GM19452 (cell line): ENCODE data around the gene FAM32A.
"Not testable (repeated sequence)": the region's sequence is repeated elsewhere in the genome, so short reads cannot be mapped to it uniquely, and the experiment has no call there.

Source experiments
- ATAC-seq: cut with Tn5 transposase; IDR thresholded peaks from one replicate; pipeline ENCODE4 v1.9.1; 2021; ENCODE audit not compliant: unreplicated experiment

The FAM32A gene

DNA sequence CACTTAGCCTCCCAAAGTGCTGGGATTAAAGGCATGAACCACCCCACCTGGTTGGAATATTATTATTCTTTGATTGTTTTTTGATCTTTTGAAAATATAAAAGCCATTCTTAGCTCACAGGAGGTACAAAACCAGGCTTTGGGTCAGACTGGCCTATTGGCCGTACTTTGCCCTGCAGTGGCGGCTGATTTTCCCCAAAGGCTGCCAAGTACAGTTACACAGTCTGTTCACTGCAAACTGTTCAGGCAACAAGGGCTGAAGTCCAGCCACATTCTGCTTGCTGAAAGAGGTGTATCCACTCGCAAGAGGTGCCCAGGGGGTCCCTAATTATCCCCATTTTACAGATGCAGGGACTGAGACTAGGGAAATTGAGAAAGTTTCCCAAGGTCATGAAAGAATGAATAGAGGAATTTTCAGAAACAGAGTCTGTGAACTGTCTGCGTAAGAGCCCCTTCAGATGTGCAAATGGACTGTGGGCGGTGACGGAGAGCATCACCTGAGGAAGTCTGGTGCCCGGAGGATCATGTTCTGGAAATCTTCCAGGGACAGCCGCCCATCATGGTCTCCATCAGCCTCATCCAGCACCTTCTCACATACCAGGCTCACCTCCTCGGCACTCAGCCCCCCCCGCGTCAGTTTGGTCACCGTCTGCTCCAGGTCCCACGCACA is 20.9 kb upstream of the FAM32A start:
- ATAC-seq = no peak

DNA sequence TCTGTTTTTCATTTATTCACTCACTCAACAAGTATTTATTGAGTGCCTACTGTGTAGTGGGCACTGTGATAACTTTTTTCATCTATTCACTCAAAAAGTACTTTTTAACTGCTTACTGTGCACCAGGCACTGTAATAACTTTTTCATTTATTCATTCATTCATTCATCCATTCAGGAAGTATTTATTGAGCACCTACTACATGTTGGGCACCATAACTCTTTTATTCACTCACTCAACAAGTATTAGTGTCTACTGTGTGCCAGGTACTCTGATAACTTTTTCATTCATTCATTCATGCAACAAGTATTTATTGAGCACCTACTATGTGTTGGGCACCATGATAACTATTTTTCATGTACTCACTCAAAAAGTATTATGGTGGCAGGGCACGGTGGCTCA is 18.8 kb upstream of the FAM32A start:
- no peak for ATAC-seq

DNA sequence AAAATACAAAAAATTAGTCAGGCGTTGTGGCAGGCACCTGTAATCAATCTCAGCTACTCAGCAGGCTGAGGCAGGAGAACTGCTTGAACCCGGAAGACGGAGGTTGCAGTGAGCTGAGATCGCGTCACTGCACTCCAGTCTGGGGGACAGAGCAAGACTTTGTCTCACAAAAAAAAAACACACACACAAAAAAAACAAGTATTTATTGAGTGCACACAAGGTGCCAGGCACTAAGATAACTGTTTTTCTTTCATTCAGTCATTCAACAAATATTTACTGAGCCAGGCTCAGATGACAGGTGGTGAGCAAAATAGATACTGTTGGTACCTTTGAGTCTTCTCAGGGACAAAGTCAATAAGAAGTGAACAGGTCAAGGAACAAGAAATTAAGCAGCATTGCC is 18.2 kb upstream of the FAM32A start:
- no peak for ATAC-seq

DNA sequence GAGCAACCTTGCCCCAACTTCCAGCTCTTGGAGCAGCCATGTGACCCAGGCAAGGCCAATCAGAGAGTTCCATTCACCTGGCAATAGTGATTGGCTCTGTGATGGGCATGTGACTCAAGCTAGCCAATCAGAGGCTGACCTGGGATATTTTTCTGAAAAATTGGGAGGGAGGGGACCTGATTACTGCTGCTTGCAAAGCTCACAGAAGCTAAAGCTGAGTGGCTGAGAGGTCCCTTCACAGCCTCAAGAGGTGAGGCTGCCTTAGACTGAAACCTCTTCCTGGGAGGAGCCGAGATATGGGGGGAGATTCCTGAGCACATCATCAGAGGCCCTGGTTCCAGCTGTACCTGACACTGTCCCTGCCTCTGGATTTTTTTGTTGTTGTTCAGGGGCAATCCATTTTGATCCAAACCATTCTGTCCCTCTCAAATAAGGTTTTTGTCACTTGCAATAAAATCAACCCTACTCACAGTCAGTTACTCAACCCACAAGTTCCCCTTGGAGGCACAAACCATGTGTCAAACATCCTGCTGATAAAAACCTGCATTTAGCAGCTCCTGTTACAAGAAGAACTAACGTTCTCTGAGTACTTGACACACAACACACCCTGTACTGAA is 16.6 kb upstream of the FAM32A start:
- no peak for ATAC-seq

DNA sequence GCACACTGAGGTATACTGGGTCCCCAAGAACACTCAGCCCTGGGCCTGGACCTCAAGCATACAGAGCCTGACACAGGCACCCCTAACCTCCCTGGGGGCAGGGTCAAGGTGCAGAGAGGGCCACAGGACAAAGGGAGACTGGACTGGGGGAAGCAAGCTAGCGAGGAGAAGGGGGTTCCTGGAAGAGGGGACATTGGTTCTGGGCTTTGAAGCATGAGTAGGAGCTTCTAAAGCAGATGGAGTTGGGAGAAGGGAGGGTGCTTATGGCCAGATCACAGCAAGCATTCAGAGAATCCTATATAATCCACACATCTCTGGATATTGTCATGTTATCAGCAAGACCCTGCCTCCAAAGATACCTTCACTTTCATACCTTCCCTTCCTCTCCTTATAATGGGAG is 15.1 kb upstream of the FAM32A start:
- no peak for ATAC-seq

DNA sequence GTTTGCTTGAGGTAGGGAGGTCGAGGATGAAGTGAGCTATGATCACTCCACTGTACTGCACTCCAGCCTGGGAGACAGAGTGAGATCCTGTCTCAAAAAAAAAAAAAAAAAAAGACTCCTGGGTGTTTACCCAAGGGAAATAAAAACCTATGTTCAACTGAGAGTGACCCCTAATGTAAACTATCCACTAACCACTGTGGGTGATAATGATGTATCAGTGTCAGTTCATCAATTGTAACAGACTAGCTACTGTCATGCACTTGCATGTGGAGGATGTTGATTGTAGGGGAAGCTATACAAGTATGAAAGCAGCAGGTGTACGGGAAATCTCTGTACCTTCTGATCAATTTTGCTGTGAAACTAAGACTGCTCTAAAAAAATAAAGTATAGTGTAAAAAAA is 9.3 kb upstream of the FAM32A start:
- ATAC-seq = no peak

DNA sequence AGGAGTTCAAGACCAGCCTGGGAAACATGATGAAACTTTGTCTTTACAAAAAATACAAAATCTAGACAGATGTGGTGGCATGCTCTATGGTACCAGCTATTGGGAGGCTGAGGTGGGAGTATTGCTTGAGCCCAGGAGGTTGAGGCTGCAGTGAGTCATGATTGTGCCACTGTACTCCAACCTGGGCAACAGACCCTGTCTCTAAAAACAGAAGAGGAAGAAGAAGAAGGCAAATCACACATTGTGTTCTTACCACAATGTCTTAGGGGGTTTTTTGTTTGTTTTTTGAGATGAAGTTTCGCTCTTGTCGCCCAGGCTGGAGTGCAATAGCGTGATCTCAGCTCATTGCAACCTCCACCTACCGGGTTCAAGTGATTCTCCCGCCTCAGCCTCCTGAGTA is 6.3 kb upstream of the FAM32A start:
- not testable (repeated sequence) for ATAC-seq

DNA sequence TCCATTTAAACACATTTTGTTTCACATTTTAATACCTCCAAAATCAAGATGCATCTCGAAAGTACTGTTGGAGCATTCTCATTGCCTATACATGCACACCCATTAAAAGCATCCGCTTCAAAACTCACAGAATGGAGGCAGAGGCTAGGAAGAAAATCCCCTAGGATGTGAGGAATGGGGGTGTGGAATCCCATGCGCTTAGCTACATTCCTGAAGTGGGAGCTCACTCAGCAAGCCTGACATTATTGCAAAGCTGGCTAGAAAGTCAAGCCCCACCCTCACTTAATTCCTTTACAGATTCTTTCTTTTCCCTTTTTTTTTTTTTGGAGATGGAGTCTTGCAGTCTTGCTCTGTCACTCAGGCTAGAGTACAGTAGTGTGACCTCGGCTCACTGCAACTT is 4.6 kb upstream of the FAM32A start:
- no peak for ATAC-seq

DNA sequence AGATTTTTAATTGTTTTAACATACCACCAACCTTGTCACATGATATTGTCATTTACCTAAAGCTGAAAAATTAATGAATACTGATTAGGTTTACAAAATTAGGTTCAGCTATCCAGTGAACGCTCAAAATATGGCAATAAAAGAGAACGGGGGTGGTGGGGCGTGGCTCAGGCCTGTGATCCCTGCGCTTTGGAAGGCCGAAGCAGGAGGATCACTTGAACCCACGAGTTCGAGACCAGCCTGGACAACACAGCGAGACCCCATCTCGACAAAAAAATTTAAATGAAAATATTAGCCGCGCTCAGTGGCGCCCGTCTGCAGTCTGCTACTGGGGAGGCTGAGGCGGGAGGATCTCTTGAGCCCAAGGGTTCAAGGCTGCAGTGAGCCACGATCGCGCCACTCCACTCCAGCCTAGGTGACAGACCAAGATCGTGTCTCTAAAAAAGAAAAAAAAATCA is 516 bp upstream of the FAM32A start:
- no peak for ATAC-seq

DNA sequence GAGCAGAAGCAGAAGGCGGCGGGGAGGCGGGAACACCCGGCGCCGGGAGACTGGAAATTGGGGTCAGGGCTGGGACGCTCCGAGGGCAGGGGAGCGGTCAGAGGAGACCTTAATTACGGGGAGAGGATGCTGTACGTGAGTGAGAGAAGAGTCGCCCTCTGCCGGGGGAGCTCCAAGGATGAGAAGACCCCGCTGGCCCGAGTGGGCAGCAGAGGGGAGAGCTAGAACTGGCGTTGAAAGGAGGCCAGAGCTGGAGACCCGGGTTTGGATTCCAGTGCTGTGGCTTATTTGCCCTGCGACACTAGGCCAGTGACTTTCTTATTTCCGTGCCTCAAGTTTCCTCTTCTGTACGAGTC is 536 bp downstream of the FAM32A start:
- no peak for ATAC-seq

DNA sequence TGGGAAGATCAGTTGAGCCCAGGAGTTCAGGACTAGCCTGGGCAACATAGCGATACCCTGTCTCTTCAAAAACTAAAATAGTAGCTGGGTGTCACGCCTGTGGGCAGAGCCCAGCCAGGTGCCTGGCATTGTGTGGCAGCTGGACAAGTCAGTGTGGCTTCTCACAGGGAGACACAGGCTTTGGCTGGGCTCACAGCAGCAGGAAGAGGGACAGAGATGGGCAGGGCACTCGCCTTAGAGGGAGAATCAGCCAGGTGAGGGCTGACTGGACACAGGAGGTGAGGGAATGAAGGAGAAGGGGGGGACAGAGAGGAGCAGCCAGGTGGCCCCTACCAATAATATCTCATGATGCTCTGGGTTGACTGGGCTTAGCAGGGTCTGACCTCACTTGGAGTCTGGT is 3.3 kb downstream of the FAM32A start:
- no peak for ATAC-seq

DNA sequence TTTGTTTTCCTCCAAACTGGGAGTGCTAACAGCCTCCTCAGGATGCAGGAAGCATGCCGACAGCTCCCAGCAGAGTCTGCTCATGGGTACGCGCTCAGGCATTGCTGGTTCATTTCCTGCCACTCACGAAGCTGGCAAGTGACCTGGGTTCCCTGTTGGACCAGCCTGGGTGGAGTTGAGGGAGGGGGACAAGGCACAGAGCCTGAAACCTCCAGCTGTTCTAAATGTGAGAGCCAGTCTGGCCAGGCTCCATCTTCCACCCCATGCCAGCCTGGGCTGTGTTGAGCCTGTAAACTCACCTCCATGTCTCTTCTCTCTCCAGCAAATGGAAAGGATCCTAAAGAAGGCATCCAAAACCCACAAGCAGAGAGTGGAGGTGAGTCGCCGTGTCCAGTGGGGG is 5.0 kb downstream of the FAM32A start:
- no peak for ATAC-seq

DNA sequence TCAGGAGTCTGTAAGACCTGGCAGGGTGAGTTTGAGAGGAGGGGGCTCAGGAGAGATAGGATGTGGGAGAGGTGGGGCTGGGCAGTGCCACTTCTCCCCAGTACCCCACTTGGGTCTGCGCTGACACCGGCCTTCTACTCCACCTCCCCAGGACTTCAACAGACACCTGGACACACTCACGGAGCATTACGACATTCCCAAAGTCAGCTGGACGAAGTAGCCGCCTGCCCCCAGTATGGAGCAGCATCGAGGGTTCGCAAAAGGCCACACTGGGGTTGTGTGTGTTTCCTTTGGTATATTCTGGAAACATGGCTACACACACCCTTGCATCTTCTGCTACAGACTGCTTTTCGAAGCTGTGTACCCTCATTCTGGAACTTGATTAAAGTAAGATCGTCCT is 5.5 kb downstream of the FAM32A start:
- no peak for ATAC-seq

DNA sequence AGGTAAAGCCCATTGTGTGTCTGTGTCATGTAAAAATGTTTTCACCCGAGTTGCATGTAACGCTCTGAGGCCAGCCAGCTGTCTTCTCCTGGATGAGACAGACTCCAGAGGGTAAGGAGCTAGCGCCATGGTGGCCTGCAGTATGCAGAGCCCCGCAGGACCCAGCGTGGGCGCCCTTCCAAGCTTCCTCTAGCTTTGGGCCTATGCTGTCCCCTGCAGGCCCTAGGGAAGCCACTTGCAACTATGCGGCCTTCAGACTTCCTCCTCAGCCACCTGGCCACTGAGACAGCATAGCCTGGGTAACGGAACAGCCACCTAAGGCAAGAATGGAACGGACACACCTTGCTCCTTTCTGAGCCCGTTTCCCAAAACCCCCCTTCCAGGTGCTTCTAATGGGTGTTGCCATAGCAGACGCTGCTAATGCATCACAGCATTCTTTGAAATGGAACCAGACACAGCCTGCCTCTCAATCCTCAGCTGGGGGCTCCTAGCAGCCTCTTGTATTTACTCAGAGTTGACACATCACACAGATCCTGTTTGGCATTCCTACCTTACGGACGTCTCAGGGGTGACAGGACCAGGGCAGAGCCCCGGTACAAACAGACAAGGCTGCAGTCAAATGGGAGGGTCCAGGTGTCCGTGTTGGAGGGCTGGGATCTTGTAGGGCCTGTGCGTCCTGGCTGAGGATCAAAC is 6.2 kb downstream of the FAM32A start:
- ATAC-seq = no peak

DNA sequence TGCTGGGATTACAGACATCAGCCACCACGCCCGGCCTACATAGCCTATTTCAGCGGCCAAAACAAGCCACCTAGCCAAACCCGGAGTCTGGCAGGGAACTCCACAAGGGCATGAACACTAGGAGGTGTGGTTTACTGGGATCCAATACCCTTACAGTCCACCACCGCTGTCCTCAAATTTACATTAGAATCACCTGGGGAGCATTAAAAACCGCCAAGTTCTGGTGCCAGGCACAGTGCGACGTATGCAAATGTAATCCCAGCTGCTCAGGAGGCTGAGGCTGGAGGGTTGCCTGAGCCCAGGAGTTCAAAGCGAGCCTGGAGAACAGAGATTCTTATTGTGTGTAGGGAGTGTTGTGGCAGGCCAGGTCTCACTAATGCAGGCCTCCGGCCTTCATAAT is 8.3 kb downstream of the FAM32A start:
- ATAC-seq = no peak

DNA sequence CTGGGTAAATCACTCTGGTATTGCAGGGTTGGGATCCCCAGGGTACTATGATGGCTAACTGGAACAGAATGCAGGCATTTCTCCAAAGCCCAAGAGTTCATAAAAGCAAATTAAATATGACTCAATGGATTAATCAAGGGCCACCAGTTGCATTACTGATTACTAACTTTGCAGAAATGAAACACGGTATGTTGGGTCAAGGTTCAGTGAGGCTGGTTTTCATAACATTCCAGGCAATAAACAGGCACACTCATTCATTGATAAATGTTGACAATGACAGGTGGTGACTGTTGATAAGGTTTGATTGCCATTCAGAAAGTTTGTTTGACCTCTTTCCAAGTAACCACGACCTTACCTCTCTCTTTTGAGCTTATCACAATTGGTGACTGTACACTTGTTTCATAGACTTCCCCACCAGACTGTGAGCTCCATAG is 12.0 kb downstream of the FAM32A start:
- no peak for ATAC-seq

DNA sequence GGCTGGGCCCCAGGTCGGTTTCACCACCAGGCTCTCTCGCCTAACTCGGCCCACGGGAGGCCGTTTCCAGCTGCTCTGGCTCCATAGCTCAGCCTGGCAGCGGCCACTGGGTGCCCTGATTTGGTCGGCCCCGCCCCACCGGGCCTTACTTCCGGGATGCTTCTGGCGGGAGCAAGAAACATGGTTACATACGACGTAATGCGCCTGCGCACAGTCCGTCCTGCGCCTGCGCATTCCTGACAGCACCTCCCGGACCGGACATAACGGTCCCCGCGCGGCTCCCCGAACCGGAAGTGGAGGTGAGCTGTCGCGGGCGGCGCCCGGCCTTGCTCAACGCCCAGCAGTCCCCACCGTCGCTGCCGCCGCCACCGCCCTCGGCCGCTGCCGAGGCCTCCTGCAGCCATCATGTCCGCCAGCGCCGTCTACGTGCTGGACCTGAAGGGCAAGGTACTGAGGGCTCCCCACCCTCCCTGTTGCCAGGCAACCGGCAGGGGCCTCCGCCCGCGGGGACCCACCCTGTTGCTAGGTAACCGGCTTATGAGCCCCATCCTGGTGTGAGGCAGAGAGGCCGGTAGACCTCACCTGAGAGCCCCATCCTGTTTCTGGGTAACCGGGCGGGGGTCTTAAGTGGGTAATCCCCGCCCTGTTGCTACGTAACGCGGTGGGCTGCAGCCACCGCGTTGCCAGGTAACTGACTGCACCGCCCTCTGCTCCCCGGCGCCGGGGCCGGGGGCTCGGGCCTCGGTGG is 12.6 kb downstream of the FAM32A start, which contains the start of gene AP1M1:
Gene AP1M1 (plus strand): TSS at position 290 of the 748 bp plus-strand sequence. CDS start 116 bp downstream, at position 406.
- ATAC-seq = peak; percentile 88

DNA sequence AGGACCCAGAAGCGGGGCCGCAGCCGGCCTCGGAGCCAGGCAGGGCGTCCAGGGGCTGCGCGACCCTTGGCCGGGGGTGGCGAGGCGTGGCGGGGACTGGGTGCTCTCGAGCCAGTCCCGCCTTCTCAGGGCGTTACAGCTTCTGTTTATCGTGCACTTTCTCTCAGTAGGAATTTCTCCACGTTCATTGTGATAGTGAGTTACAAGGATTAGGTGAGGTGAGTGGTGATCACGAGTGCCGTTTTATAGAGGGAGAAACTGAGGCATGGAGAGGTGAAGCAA is 13.1 kb downstream of the FAM32A start:
- ATAC-seq = no peak

DNA sequence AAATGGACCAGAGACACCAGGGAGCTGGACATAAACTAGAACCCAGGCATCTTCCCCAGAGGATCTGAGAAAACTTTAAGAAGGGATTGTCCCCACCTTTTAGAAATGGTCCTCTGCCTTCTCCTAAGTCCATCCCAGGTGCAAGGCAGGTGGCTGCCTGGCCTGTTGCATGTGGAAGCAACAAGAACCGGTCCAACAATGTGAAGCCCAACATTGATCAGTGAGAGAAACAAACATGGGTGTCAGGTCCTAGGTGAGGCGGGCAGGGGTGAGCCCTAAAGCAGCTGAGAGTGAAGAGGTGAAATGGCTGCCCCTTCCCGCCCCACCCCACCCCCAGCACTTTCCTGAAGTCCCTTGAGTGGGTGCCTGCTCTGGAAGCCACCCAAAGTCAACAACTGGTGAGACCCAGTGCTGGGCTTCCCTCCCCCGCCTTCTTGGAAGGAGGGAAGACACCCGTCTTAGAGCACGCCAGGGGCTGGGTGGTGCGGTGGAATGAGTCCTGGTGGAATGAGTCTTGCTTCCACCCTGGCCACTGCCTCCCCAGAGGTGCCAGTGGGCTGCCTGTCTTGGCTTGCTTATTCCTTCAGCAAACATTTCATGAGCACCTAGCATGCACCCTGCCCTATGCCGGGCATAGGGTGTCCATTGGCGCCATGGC is 14.2 kb downstream of the FAM32A start:
- no peak for ATAC-seq

DNA sequence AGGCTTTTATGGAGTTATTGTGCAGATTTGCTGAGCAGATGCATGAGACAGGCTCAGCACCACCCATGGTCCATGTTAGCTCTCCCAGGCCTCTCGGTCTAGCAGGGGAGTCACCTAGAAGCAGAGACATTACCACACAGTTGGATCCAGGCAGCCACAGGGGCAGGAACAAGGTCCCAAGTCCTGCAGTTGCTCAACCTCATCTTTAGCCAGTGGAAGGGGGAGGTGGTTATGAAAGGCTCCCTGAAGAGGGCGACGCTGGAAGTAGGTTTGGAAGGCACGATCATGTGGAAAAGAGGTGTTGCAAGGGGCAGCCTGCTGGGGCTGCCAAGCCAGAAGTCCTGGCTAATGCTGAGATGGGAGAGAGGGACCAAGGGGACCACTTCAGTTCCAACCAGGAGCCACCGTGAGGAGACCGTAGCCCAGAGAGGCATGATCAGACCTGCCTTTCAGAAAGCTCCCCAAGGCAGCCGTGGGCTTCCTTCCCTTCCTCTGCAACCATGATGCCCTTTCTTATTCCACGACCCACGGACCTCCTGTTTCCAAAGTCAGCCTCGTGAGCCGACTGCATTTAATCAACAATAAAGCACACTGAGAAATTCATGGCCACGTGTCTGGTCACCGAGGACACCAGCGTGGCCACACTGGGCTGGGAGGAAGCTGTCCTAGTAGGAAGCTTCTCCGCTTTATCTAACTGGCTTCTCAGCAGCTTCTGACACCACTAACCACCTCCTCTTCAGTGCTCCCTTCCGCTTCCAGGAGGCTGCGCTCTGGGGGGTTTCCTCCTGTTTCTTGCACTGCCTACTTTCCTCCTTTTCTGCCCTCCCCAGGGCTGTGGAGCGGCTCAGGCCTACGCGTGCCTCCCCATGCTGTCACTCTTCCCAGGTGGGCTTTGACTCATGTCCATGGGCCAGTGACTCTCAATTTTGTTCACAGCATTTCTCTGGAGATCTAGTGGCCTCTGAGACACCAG is 15.1 kb downstream of the FAM32A start:
- ATAC-seq = no peak
